Mesenchymal stem cell (in vitro differentiated cells and primary cell): ENCODE measurements around the gene SEZ6L2.

ENCODE experiments used
- DNase-seq: peaks from one replicate; pipeline ENCODE4 v3.0.0-alpha.2; 2013
- H2AFZ ChIP-seq: one replicate; pipeline ENCODE4 v1.6.1; 2013; ENCODE audit warnings: low read depth, mild to moderate bottlenecking, control low read depth, inconsistent platforms, low read length, moderate library complexity
- H2AK5ac ChIP-seq: 2 replicates; pipeline ENCODE4 v1.6.1; 2013; ENCODE audit warnings: low read length, moderate library complexity, mild to moderate bottlenecking, inconsistent platforms; ENCODE audit not compliant: severe bottlenecking
- H2BK120ac ChIP-seq: one replicate; pipeline ENCODE4 v1.6.1; 2013; ENCODE audit warnings: low read depth, mild to moderate bottlenecking, inconsistent platforms, low read length, moderate library complexity
- H2BK12ac ChIP-seq, 2 experiments: one replicate each; pipeline ENCODE4 v1.6.1; 2013; ENCODE audit warnings: inconsistent platforms in 2 of 2, low read length in 2 of 2, mild to moderate bottlenecking in 2 of 2, moderate library complexity in 2 of 2, control low read depth in 1 of 2
- H2BK15ac ChIP-seq: one replicate; pipeline ENCODE4 v1.6.1; 2013; ENCODE audit warnings: mild to moderate bottlenecking, low read depth, inconsistent platforms; ENCODE audit not compliant: poor library complexity, severe bottlenecking
- H2BK5ac ChIP-seq: 2 replicates; pipeline ENCODE4 v1.6.1; 2013; ENCODE audit warnings: low read depth, mild to moderate bottlenecking, low read length, control low read depth, inconsistent platforms; ENCODE audit not compliant: poor library complexity, severe bottlenecking
- H3K14ac ChIP-seq, 2 experiments: one replicate each; pipeline ENCODE4 v1.6.1; 2013; ENCODE audit warnings: inconsistent platforms in 2 of 2, low read length in 2 of 2, control low read depth in 1 of 2, mild to moderate bottlenecking in 1 of 2, moderate library complexity in 1 of 2
- H3K18ac ChIP-seq, 2 experiments: one replicate each; pipeline ENCODE4 v1.6.1; 2013; ENCODE audit warnings: inconsistent platforms in 2 of 2, low read length in 2 of 2, control low read depth in 1 of 2, low read depth in 1 of 2, mild to moderate bottlenecking in 1 of 2
- H3K23ac ChIP-seq, 2 experiments: one replicate each; pipeline ENCODE4 v1.6.1; 2013; ENCODE audit warnings: inconsistent platforms in 2 of 2, low read length in 2 of 2, mild to moderate bottlenecking in 2 of 2, moderate library complexity in 2 of 2, control low read depth in 1 of 2
- H3K27ac ChIP-seq: 2 replicates; pipeline ENCODE4 v1.5.1; 2013; ENCODE audit warnings: mild to moderate bottlenecking, moderate library complexity, low read length, control low read depth, inconsistent platforms; ENCODE audit not compliant: poor library complexity, severe bottlenecking
- H3K27me3 ChIP-seq, 2 experiments: 2 replicates each; pipeline versions ENCODE4 v1.6.1 to v1.7.0; 2013; ENCODE audit warnings: low read length in 2 of 2, mild to moderate bottlenecking in 2 of 2, moderate library complexity in 2 of 2, control low read depth in 1 of 2, inconsistent platforms in 1 of 2; ENCODE audit not compliant: control insufficient read depth in 1 of 2, insufficient read depth in 1 of 2
- H3K36me3 ChIP-seq, 2 experiments: 2 replicates each; pipeline versions ENCODE4 v1.6.1 to v1.7.0; 2013; ENCODE audit warnings: low read length in 2 of 2, control low read depth in 1 of 2, inconsistent platforms in 1 of 2, low read depth in 1 of 2, mild to moderate bottlenecking in 1 of 2; ENCODE audit not compliant: insufficient read depth in 2 of 2, control insufficient read depth in 1 of 2
- H3K4ac ChIP-seq, 2 experiments: one replicate each; pipeline ENCODE4 v1.6.1; 2013; ENCODE audit warnings: inconsistent platforms in 2 of 2, low read length in 2 of 2, mild to moderate bottlenecking in 2 of 2, moderate library complexity in 2 of 2, control low read depth in 1 of 2, low read depth in 1 of 2
- H3K4me1 ChIP-seq: 2 replicates; pipeline ENCODE4 v1.6.1; 2013; ENCODE audit warnings: low read depth, low read length, control low read depth; ENCODE audit not compliant: control insufficient read depth, insufficient read depth
- H3K4me2 ChIP-seq: 2 replicates; pipeline ENCODE4 v1.6.1; 2013; ENCODE audit warnings: low read length, mild to moderate bottlenecking, inconsistent platforms; ENCODE audit not compliant: poor library complexity, severe bottlenecking
- H3K4me3 ChIP-seq, 2 experiments: 2 replicates each; pipeline versions ENCODE4 v1.5.1 to v1.7.0; 2013; ENCODE audit warnings: low read length in 2 of 2, mild to moderate bottlenecking in 2 of 2, control low read depth in 1 of 2, low read depth in 1 of 2; ENCODE audit not compliant: insufficient read depth in 1 of 2
- H3K79me1 ChIP-seq: replicated peaks from 2 replicates; pipeline ENCODE4 v1.6.1; 2013; ENCODE audit warnings: mild to moderate bottlenecking, control low read depth, low read length, inconsistent platforms; ENCODE audit not compliant: poor library complexity, severe bottlenecking
- H3K9ac ChIP-seq: 2 replicates; pipeline ENCODE4 v1.7.0; 2013; ENCODE audit warnings: mild to moderate bottlenecking, low read length, moderate library complexity
- H3K9me3 ChIP-seq: 2 replicates; pipeline ENCODE4 v1.7.0; 2013; ENCODE audit warnings: mild to moderate bottlenecking, low read length; ENCODE audit not compliant: control insufficient read depth
- H4K8ac ChIP-seq: one replicate; pipeline ENCODE4 v1.6.1; 2013; ENCODE audit warnings: inconsistent platforms, mild to moderate bottlenecking, low read length, moderate library complexity
- H4K91ac ChIP-seq: one replicate; pipeline ENCODE4 v1.6.1; 2013; ENCODE audit warnings: mild to moderate bottlenecking, low read length, inconsistent platforms
- WGBS: methylation state at CpG from one replicate; pipeline ENCODE4 v1.1.7; 2013; ENCODE audit warnings: mixed read lengths; 5-methylcytosine and 5-hydroxymethylcytosine counted together

The SEZ6L2 gene

GRCh38 chr16:29909391-29909790 is 10.0 kb upstream of the SEZ6L2 start:
- Histone ChIP-seq H3K4ac (no peak overlapping the region), H3K79me1 (peaks cover 13% of the 10 kb centered on the region), H3K9ac (no peak overlapping the region), H4K91ac (no peak overlapping the region), H3K4me3 (no peak overlapping the region), H2AFZ (no peak overlapping the region), H3K18ac (no peak overlapping the region), H3K14ac (no peak overlapping the region), H2BK5ac (no peak overlapping the region), H3K9me3 (no peaks in the 10 kb centered on the region), H2BK12ac (no peak overlapping the region), H3K4me1 (peaks cover 4% of the 10 kb centered on the region), H2BK15ac (no peak overlapping the region), H4K8ac (no peak overlapping the region), H3K4me2 (no peak overlapping the region), H3K23ac (no peak overlapping the region), H2AK5ac (no peak overlapping the region), H2BK120ac (no peak overlapping the region), H3K27me3 (no peaks in the 10 kb centered on the region), H3K27ac (no peak overlapping the region), H3K36me3 (peaks cover 31 to 54% of the 10 kb centered on the region in 2 experiments)
- WGBS, result 71% methylated on average over 1 of the region's 2 CpGs
- peak; percentile 47 for DNase-seq

DNA sequence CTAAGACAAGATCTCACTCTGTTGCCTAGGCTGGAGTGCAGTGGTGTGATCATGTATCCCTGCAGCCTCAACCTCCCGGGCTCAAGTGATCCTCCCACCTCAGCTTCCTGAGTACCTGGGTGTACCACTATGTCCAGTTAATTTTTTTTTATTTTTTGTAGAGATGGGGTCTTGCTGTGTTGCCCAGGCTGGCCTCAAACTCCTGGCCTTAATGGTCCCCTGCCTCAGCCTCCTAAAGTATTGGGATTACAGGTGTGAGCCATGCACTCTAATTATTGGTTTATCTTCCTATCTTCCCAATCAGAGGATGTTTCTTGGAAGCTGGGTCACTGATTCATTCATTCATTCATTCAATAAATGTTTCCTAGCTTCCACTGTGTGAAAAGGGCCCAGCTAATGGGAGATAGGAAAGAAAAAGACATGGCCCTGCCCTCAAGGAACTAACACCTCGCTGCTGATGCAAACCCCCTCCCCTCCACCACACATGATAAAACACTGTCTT is 9.4 kb upstream of the SEZ6L2 start:
- Histone ChIP-seq H3K4ac (no peak overlapping the region), H2BK5ac (no peak overlapping the region), H4K8ac (no peak overlapping the region), H2BK12ac (no peak overlapping the region), H3K23ac (no peak overlapping the region), H2AK5ac (no peak overlapping the region), H3K79me1 (peaks cover 9% of the 10 kb centered on the region), H3K9me3 (no peaks in the 10 kb centered on the region), H3K14ac (no peak overlapping the region), H3K27me3 (no peaks in the 10 kb centered on the region), H3K4me2 (no peak overlapping the region), H3K27ac (no peak overlapping the region), H3K18ac (no peak overlapping the region), H2BK120ac (no peak overlapping the region), H3K9ac (no peak overlapping the region), H3K4me3 (no peak overlapping the region), H4K91ac (no peak overlapping the region), H2BK15ac (no peak overlapping the region), H3K36me3 (peaks cover 25 to 50% of the 10 kb centered on the region in 2 experiments), H2AFZ (no peak overlapping the region), H3K4me1 (peaks cover 4% of the 10 kb centered on the region)
- no peak for DNase-seq
- no CpG with 5 or more reads among the region's 2 CpGs for WGBS

GRCh38 chr16:29907973-29908372 is 8.6 kb upstream of the SEZ6L2 start:
- Histone ChIP-seq H3K79me1 (peaks cover 15% of the 10 kb centered on the region), H2AFZ (no peak overlapping the region), H3K4me1 (peaks cover 4% of the 10 kb centered on the region), H3K36me3 (peaks cover 19 to 51% of the 10 kb centered on the region in 2 experiments), H3K27ac (no peak overlapping the region), H3K27me3 (no peaks in the 10 kb centered on the region), H4K91ac (no peak overlapping the region), H3K14ac (no peak overlapping the region), H3K4me2 (no peak overlapping the region), H2BK12ac (no peak overlapping the region), H3K4me3 (no peak overlapping the region), H3K18ac (no peak overlapping the region), H4K8ac (no peak overlapping the region), H3K9me3 (no peaks in the 10 kb centered on the region), H2BK5ac (no peak overlapping the region), H2BK15ac (no peak overlapping the region), H2AK5ac (no peak overlapping the region), H3K4ac (no peak overlapping the region), H2BK120ac (no peak overlapping the region), H3K9ac (no peak overlapping the region), H3K23ac (no peak overlapping the region)
- 41% methylated on average over 1 of the region's 2 CpGs for WGBS
- no peak for DNase-seq

GRCh38 chr16:29906520-29907244 is 7.3 kb upstream of the SEZ6L2 start:
- H3K18ac ChIP-seq, result no peak overlapping the region
- no peak overlapping the region for H3K9ac ChIP-seq
- H2AK5ac ChIP-seq, result no peak overlapping the region
- no peak overlapping the region for H3K4me3 ChIP-seq
- no peak overlapping the region for H2BK120ac ChIP-seq
- H3K27ac ChIP-seq, result no peak overlapping the region
- no peak overlapping the region for H3K23ac ChIP-seq
- no peaks in the 10 kb centered on the region for H3K9me3 ChIP-seq
- no peak overlapping the region for H2AFZ ChIP-seq
- H4K8ac ChIP-seq, result no peak overlapping the region
- H2BK15ac ChIP-seq, result no peak overlapping the region
- H2BK12ac ChIP-seq, result no peak overlapping the region
- no peak overlapping the region for H3K4ac ChIP-seq
- no peak overlapping the region for H4K91ac ChIP-seq
- peaks cover 19 to 46% of the 10 kb centered on the region in 2 experiments for H3K36me3 ChIP-seq
- H3K4me1 ChIP-seq, result peaks cover 9% of the 10 kb centered on the region
- DNase-seq, result no peak
- no peak overlapping the region for H3K4me2 ChIP-seq
- no peaks in the 10 kb centered on the region for H3K27me3 ChIP-seq
- no peak overlapping the region for H2BK5ac ChIP-seq
- 95% methylated on average over 23 of the region's 23 CpGs for WGBS
- H3K79me1 ChIP-seq, result peaks cover 15% of the 10 kb centered on the region
- no peak overlapping the region for H3K14ac ChIP-seq
